ENCODE results near the gene TMEM11. TPM values are rescaled to one million over a fixed set of nuclear protein-coding genes. Genes with fewer than 3 reads are reported as not detected.

TMEM11 gene
- total RNA-seq, 2 donors from 2014 or later, result 7.0 to 22.4 TPM

- peak overlapping the region in 1 of 4 donors; percentile 6 for H3K27ac ChIP-seq
- no peak for TF ChIP-seq POLR2A (IDR thresholded peaks at IDR 0.05)
- no peak for TF ChIP-seq CTCF (IDR thresholded peaks at IDR 0.05)
Measured at GRCh38 chr17:21170809-21171208, 43.2 kb downstream of the TMEM11 start.

GRCh38 chr17:21169496-21169895 lies 44.5 kb downstream of the TMEM11 start:
- H3K27me3 ChIP-seq, result no peaks in the 10 kb centered on the region
- intact Hi-C loops (cut with DNase I), result no loop called here
- no peaks in the 10 kb centered on the region for H3K9me3 ChIP-seq
- 95 to 96% methylated on average over 4 to 7 of the region's 7 CpGs for WGBS, 2 donors
- no peak for TF ChIP-seq CTCF (IDR thresholded peaks at IDR 0.05)
- TF ChIP-seq POLR2A (IDR thresholded peaks at IDR 0.05), result no peak
- ATAC-seq, result no peak
- peaks cover 0 to 4% of the 10 kb centered on the region in 2 donors for H3K36me3 ChIP-seq (replicated peaks in 1 of 2; ENCODE audit: insufficient read depth in 1 of 2, low read depth in 2 of 2)
- H3K27ac ChIP-seq, result no peak overlapping the region
- H3K4me3 ChIP-seq, result no peak overlapping the region
- peaks cover 27% of the 10 kb centered on the region for H3K4me1 ChIP-seq
- DNase-seq, result no peak

More at GRCh38 chr17:21170809-21171208, 43.2 kb downstream of the TMEM11 start:
- intact Hi-C loops (cut with DNase I), result no loop called here
- ATAC-seq (no peak), DNase-seq (no peak)
- H3K4me1 ChIP-seq, result peaks cover 27% of the 10 kb centered on the region
- H3K4me3 ChIP-seq, result no peak overlapping the region
- peaks cover 0 to 4% of the 10 kb centered on the region in 2 donors for H3K36me3 ChIP-seq (replicated peaks in 1 of 2; ENCODE audit: insufficient read depth in 1 of 2, low read depth in 2 of 2)
- H3K27me3 ChIP-seq, result no peaks in the 10 kb centered on the region
- WGBS, 2 donors, result 64 to 80% methylated on average over 7 of the region's 7 CpGs
- H3K9me3 ChIP-seq, result no peaks in the 10 kb centered on the region

GRCh38 chr17:21168555-21168865 lies 45.5 kb downstream of the TMEM11 start:
- ATAC-seq (no peak), DNase-seq (no peak)
- TF ChIP-seq CTCF (IDR thresholded peaks at IDR 0.05) (no peak), POLR2A (IDR thresholded peaks at IDR 0.05) (no peak)
- Histone ChIP-seq H3K36me3 (replicated peaks in 1 of 2; ENCODE audit: insufficient read depth in 1 of 2, low read depth in 2 of 2) (peaks cover 0 to 4% of the 10 kb centered on the region in 2 donors), H3K4me1 (peaks cover 29% of the 10 kb centered on the region), H3K27me3 (no peaks in the 10 kb centered on the region), H3K4me3 (no peak overlapping the region), H3K27ac (peak overlapping the region in 3 of 4 donors; percentile 18 to 64 (median 61)), H3K9me3 (no peaks in the 10 kb centered on the region)
- intact Hi-C loops (cut with DNase I), result no loop called here
- 95 to 100% methylated on average over 5 to 12 of the region's 12 CpGs for WGBS, 2 donors

GRCh38 chr17:21167303-21167702 lies 46.7 kb downstream of the TMEM11 start:
- H3K4me1 ChIP-seq, result peaks cover 41% of the 10 kb centered on the region
- intact Hi-C loops (cut with DNase I), result no loop called here
- peak overlapping the region in 3 of 4 donors; percentile 18 to 64 (median 61) for H3K27ac ChIP-seq
- WGBS, 2 donors, result 76 to 82% methylated on average over 5 of the region's 5 CpGs
- no peaks in the 10 kb centered on the region for H3K27me3 ChIP-seq
- H3K36me3 ChIP-seq (replicated peaks in 1 of 2; ENCODE audit: insufficient read depth in 1 of 2, low read depth in 2 of 2), result no peaks in the 10 kb centered on the region
- H3K9me3 ChIP-seq, result no peaks in the 10 kb centered on the region
- DNase-seq (no peak), ATAC-seq (peak; percentile 27)
- H3K4me3 ChIP-seq, result no peak overlapping the region
- TF ChIP-seq POLR2A (IDR thresholded peaks at IDR 0.05), result no peak
- TF ChIP-seq CTCF (IDR thresholded peaks at IDR 0.05), result no peak

GRCh38 chr17:21166595-21167210 lies 47.3 kb downstream of the TMEM11 start:
- no peak for DNase-seq
- Histone ChIP-seq H3K27me3 (no peaks in the 10 kb centered on the region), H3K4me1 (peaks cover 47% of the 10 kb centered on the region), H3K36me3 (replicated peaks in 1 of 2; ENCODE audit: insufficient read depth in 1 of 2, low read depth in 2 of 2) (no peaks in the 10 kb centered on the region), H3K27ac (peak overlapping the region in 3 of 4 donors; percentile 49 to 64 (median 61)), H3K9me3 (no peaks in the 10 kb centered on the region), H3K4me3 (no peak overlapping the region)
- no peak for ATAC-seq
- WGBS, 2 donors, result 61 to 70% methylated on average over 5 of the region's 5 CpGs
- TF ChIP-seq CTCF (IDR thresholded peaks at IDR 0.05) (no peak), POLR2A (IDR thresholded peaks at IDR 0.05) (no peak)
- intact Hi-C loops (cut with DNase I), result no loop called here

All from body of pancreas (tissue), 4 donors.